Mucosa of stomach (tissue), 1 donor: Measurements from ENCODE around the gene VAV1.

Source experiments
- H3K27me3 ChIP-seq: one replicate; pipeline ENCODE4 v1.7.0; 2013; ENCODE audit warnings: mild to moderate bottlenecking, low read length; ENCODE audit not compliant: control insufficient read depth, insufficient read depth
- H3K36me3 ChIP-seq: one replicate; pipeline ENCODE4 v1.7.0; 2013; ENCODE audit warnings: low read length; ENCODE audit not compliant: control insufficient read depth, insufficient read depth
- H3K4me1 ChIP-seq: one replicate; pipeline ENCODE4 v1.7.0; 2013; ENCODE audit warnings: mild to moderate bottlenecking, low read length; ENCODE audit not compliant: control insufficient read depth, insufficient read depth
- H3K4me3 ChIP-seq: one replicate; pipeline ENCODE4 v1.7.0; 2013; ENCODE audit warnings: low read length
- H3K9ac ChIP-seq: one replicate; pipeline ENCODE4 v1.7.0; 2013; ENCODE audit warnings: mild to moderate bottlenecking, low read length, moderate library complexity
- H3K9me3 ChIP-seq: one replicate; pipeline ENCODE4 v1.7.0; 2013; ENCODE audit warnings: mild to moderate bottlenecking, low read length, moderate library complexity; ENCODE audit not compliant: control insufficient read depth
- donor health status: Pancreatic carcinoma.

The VAV1 gene

DNA sequence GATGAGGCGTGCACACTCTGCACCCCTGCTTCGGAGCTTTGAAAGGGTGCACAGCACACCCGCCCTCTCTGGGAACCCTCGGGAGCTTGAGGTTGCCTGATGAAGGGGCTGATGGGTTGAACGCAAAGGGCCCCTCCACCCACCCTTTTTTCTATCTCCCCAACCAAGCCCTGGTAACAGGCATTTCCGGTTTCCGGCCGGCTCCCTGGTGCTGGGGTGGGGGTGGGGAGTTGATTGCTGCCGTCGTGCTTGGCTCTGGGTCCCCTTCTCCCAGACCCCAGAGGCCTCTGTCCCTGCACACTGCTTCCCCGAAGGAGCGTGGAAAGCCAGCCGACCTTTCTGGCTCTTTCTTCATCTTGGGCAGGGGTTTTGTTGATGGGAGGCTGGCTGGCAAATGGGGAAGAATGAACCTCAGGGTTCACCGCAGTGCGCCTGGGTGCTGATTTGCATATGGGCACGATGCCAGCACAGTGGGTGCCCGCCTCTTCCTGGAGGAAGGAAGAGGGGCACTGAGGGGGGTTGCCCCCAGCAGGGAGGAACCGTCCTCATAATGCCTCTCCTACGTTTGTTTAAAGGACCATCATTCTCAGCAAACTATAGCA, 29.1 kb downstream of the VAV1 start:
- Histone ChIP-seq H3K36me3 (no peaks in the 10 kb centered on the region), H3K9ac (no peak overlapping the region), H3K27me3 (no peaks in the 10 kb centered on the region), H3K4me1 (peaks cover 10% of the 10 kb centered on the region), H3K9me3 (no peaks in the 10 kb centered on the region), H3K4me3 (peak overlapping the region; percentile 8)

DNA sequence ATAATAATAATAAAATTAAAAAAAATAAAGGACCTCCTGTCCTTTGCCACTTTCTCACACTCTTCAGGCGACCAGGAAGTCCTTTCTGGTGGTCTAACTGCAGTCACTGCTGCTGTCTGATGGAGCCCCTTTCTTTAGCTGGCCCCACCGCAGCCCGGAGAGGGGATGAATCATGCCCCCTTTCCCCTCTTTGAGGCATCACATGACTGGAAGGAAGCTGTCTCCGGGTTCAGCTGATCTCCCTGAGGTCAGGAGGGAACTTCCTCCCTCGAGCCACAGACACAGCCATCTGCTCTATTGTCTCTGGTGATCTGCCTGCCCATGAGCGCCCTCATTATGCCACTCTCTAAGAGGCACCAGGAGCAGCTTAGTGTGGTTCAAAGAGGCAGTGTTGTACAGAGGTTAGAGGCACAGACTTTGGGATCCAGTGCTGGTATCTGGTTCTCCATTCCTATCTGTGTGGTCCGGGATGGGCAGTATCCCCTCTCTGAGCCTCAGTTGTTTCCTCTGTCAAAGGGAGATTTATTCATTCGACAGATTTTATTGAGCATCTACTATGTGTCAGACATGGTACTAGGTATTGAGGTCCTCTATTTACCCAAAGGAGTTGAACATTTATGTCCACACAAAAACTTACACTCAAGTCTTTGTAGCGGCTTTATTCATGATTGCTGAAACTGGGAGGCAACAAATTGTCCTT, 30.0 kb downstream of the VAV1 start:
- H3K36me3 ChIP-seq: no peaks in the 10 kb centered on the region
- H3K27me3 ChIP-seq: no peaks in the 10 kb centered on the region
- H3K4me1 ChIP-seq: peaks cover 10% of the 10 kb centered on the region
- no peaks in the 10 kb centered on the region for H3K9me3 ChIP-seq
- H3K9ac ChIP-seq: no peak overlapping the region
- H3K4me3 ChIP-seq: no peak overlapping the region

DNA sequence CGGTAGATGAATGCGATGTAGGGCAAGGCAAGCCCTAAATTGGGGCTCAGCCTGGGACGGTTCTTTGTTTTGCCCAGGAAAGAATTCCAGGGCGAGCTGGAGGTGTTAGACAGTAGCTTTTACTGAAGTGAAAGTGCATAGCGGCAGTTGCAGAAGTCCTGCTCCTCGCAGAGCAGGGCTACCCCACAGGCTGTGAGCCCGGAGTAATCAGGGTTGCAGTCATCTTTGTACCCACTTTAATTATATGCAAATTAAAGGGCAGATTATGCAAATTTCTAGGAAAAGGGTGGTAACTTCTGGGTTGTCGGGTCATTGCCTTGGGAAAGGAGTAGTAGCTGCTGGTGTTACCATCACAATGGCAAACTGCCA, 30.5 kb downstream of the VAV1 start:
- no peaks in the 10 kb centered on the region for H3K27me3 ChIP-seq

DNA sequence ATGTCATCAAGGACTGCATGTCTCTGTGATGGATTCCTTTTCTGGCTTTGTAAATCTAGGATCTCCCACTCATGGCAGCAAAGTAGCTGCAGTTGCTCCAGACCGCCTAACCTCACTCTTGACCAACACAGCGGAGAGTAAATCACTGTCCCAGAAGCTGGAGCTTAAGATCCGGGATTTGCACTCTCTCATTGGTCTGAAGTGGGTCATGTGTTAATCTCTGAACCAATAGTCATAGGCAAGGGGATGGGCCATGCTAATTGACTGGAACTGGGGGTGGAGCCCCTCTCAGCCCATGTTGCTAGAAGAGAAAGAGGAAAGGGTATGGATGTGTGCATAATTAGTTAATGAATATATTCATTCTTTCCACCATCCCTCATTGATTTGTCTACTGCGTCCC, 34.0 kb downstream of the VAV1 start:
- Histone ChIP-seq H3K9ac (no peak overlapping the region), H3K4me3 (no peak overlapping the region), H3K9me3 (no peaks in the 10 kb centered on the region)

More for the DNA sequence above, 30.5 kb downstream of the VAV1 start:
- Histone ChIP-seq H3K9ac (no peak overlapping the region), H3K4me1 (peaks cover 10% of the 10 kb centered on the region), H3K4me3 (no peak overlapping the region), H3K36me3 (no peaks in the 10 kb centered on the region), H3K9me3 (no peaks in the 10 kb centered on the region)

DNA sequence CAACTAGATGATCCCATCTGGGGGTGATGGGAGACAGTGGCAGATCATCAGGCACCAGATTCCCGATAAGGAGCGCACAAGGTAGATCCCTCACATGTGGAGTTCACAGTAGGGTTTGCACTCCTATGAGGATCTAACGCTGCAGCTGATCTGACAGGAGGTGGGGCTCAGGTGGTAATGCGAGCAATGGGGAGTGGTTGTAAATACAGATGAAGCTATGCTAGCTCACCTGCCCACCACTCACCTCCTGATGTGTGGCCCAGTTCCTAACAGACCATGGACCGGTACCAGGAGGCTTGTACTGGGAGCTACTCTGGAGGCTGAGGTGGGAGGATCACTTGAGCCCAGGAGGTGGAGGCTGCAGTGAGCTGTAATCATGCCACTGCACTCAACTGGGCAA, 34.8 kb downstream of the VAV1 start:
- H3K27me3 ChIP-seq: no peaks in the 10 kb centered on the region
- H3K9ac ChIP-seq: no peak overlapping the region
- no peak overlapping the region for H3K4me3 ChIP-seq
- no peaks in the 10 kb centered on the region for H3K36me3 ChIP-seq
- no peaks in the 10 kb centered on the region for H3K4me1 ChIP-seq
- no peaks in the 10 kb centered on the region for H3K9me3 ChIP-seq

More for the DNA sequence above, 34.0 kb downstream of the VAV1 start:
- H3K36me3 ChIP-seq: no peaks in the 10 kb centered on the region
- no peaks in the 10 kb centered on the region for H3K27me3 ChIP-seq
- peaks cover 3% of the 10 kb centered on the region for H3K4me1 ChIP-seq

DNA sequence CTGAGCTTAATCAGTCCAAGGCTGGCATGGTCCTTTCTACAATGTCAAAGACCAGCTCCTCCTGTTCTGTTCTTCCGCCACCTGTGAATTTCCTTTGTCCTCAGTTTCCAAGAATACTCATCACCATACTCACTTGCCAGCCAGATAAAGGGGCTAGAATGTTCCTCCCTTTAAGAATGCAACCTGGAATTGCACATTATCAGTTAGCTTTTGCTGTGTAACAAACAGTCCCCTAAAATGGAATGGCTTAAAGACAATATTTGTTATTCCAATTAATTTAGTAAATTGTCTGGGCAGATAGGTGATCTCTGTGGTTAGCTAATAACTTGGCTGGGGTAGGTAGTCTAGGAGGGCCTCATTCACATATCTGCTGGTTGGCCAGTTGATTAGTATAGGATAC, 36.0 kb downstream of the VAV1 start:
- Histone ChIP-seq H3K4me1 (no peaks in the 10 kb centered on the region), H3K27me3 (no peaks in the 10 kb centered on the region), H3K4me3 (no peak overlapping the region), H3K9ac (no peak overlapping the region), H3K9me3 (no peaks in the 10 kb centered on the region), H3K36me3 (no peaks in the 10 kb centered on the region)

DNA sequence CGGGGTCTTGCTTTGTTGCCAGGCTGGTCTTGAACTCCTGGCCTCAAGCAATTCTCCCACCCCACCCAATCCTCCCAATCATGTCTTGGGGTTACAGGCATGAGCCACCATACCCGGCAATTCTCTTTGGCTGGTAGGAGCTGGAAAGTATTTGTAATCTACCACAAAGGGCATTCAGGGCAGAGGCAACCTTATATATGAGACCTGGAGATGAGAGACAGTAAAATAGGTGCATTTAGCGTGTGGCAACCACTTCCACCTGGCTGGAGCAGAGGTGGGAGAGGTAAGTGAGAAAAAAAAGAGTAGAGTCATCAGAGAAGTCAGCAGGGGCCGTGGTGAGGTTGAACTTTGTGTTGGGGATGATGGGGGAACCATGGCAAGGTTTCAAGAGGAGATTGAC, 36.8 kb downstream of the VAV1 start:
- H3K9ac ChIP-seq: no peak overlapping the region
- H3K4me1 ChIP-seq: no peaks in the 10 kb centered on the region
- no peaks in the 10 kb centered on the region for H3K9me3 ChIP-seq
- H3K4me3 ChIP-seq: no peak overlapping the region
- H3K36me3 ChIP-seq: no peaks in the 10 kb centered on the region
- no peaks in the 10 kb centered on the region for H3K27me3 ChIP-seq

DNA sequence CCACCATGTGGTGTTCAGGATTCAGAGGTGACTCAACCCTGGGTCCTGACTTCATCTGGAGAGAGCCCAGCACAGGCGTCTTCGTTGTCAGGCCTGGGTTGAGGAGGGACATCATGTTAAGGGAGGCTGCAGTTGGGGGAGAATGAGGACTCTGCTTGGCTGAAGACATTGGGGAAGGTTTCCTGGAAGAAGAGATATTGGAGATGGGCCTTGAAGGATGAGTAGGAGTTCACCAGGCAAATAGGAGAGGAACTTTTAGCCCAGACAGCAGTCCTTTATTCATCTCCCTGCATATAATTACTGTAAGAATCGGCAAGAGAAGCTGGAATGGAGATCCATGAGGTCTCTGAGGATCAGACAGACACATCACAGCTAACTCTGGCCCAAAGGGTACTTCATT, 38.9 kb downstream of the VAV1 start:
- no peaks in the 10 kb centered on the region for H3K9me3 ChIP-seq
- no peak overlapping the region for H3K9ac ChIP-seq
- H3K4me1 ChIP-seq: no peaks in the 10 kb centered on the region
- no peaks in the 10 kb centered on the region for H3K27me3 ChIP-seq
- H3K4me3 ChIP-seq: no peak overlapping the region
- H3K36me3 ChIP-seq: no peaks in the 10 kb centered on the region

DNA sequence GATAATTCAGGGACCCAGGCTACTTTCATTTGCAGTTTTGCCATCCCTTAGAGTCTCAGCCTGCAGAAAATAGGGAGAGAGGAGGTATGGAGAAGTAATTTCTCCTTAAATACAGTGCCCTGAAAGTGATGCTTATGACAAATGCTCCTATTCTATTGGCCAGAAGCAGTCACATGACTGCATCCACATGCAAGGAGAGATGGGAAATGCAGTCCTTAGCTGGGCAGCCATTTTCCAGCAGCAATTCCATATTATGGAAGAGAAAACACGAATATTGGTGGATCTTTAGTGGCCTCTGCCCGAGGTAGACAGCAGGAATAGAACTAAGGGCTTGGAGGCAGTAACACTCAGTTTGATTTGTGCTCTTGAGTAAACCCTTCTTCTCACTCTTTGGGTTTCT, 39.4 kb downstream of the VAV1 start:
- H3K9me3 ChIP-seq: no peaks in the 10 kb centered on the region
- H3K9ac ChIP-seq: no peak overlapping the region
- H3K4me3 ChIP-seq: no peak overlapping the region
- no peaks in the 10 kb centered on the region for H3K36me3 ChIP-seq
- H3K27me3 ChIP-seq: no peaks in the 10 kb centered on the region
- no peaks in the 10 kb centered on the region for H3K4me1 ChIP-seq

DNA sequence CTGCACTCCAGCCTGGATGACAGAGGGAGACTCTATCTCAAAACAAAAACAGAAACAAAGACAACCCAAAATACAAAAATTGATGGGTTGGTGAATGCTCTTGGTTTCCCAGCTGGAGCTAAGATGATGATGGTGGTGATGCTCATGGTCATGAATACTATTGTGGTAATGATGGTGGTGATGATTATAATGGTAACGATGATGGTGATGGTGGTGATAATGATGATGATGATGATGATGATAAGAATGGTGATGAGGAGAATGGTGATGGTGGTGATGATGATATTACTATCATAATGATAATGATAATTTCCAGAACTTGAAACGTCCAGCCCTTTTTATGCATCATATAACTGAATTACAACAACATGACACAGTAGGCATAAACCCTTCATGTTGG, 40.1 kb downstream of the VAV1 start:
- Histone ChIP-seq H3K9ac (no peak overlapping the region), H3K36me3 (no peaks in the 10 kb centered on the region), H3K27me3 (no peaks in the 10 kb centered on the region), H3K4me1 (no peaks in the 10 kb centered on the region), H3K4me3 (no peak overlapping the region), H3K9me3 (no peaks in the 10 kb centered on the region)

DNA sequence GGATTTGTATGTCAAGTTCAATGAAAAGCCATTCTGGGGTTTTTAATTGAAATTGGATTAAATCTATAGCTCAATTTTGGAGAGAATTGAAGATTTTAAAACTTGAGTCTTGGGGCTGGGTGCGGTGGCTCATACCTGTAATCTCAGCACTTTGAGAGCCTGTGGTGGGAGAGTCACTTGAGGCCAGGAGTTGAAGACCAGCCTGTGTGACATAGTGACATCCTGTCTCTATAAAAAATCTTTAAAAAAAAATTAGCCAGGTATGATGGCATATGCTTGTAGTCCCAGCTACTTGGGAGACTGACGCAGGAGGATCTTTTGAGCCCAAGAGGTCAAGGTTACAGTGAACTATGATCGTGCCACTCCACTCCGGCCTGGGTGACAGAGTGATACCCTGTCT, 41.2 kb downstream of the VAV1 start:
- no peaks in the 10 kb centered on the region for H3K9me3 ChIP-seq
- H3K9ac ChIP-seq: no peak overlapping the region
- H3K36me3 ChIP-seq: no peaks in the 10 kb centered on the region
- H3K4me1 ChIP-seq: no peaks in the 10 kb centered on the region
- no peak overlapping the region for H3K4me3 ChIP-seq
- no peaks in the 10 kb centered on the region for H3K27me3 ChIP-seq

DNA sequence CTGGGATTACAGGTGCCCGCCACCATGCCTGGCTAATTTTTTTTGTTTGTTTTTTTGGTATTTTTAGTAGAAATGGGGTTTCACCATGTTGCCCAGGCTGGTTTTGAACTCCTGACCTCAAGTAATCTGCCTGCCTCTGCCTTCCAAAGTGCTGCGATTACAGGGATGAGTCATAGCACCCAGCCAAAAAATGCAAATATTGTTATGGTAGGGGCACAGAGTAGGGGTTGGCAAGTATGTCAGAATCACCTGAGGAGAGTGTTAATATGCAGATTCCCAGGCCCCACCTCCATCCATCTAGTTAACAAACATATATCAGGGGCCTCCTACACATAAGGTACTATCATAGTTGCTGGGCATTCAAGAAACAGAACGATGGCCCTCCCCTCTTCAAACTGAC, 44.7 kb downstream of the VAV1 start:
- no peaks in the 10 kb centered on the region for H3K4me1 ChIP-seq
- no peaks in the 10 kb centered on the region for H3K36me3 ChIP-seq
- H3K9ac ChIP-seq: no peak overlapping the region
- no peaks in the 10 kb centered on the region for H3K9me3 ChIP-seq
- no peaks in the 10 kb centered on the region for H3K27me3 ChIP-seq
- no peak overlapping the region for H3K4me3 ChIP-seq

DNA sequence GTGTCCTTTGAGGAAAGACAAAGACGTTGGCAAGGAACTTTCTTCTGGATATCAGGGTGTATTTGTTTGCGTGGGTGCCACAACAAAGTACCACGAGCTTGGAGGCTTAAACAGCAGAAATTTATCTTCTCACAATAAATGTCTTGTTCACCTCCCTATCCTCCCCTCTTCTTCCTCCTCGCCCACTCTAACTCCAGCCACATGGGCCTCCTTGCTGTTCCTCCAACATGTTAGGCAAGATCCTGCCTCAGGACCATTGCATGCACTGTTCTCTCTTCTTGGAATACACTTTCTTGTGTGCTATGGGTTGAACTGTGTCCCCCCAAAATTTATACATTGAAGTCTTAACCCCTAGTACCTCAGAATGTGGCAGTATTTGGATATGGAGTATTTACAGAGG, 45.7 kb downstream of the VAV1 start:
- Histone ChIP-seq H3K9me3 (no peaks in the 10 kb centered on the region), H3K4me1 (no peaks in the 10 kb centered on the region), H3K36me3 (no peaks in the 10 kb centered on the region), H3K4me3 (no peak overlapping the region), H3K9ac (no peak overlapping the region), H3K27me3 (no peaks in the 10 kb centered on the region)
